ENCODE data around the gene IL18.
"Not testable (repeated sequence)": the region's sequence is repeated elsewhere in the genome, so short reads cannot be mapped to it uniquely, and the experiment has no call there.

IL18 gene

DNA sequence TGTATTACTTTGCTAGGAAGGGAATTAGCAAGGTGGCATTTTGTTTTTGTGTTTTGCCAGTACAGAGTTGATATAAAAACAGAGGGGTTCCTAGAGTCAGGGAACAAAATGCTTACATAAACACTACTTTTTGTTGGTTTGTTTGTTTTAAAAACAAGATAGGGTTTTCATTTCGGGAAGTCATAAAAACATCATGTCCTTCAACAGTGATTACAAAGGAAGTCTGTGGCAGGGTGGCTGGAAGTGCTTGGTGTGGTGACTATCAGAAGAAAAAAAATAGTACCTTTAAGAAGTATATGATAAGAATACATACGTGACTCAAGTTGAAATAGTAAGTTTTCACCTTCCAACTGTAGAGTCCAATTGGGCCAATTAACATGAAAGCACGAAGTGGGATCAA lies 1.2 kb upstream of the IL18 start:
- H3K27me3 ChIP-seq (ENCODE audit: insufficient read depth, low read length), result no peaks in the 10 kb centered on the region
- H3K4me1 ChIP-seq (ENCODE audit: control insufficient read depth in 1 of 2, insufficient read depth in 2 of 2, low read length in 2 of 2), result no peaks in the 10 kb centered on the region
- H3K14ac ChIP-seq (ENCODE audit: low read length), result no peak overlapping the region
- H4K8ac ChIP-seq (ENCODE audit: low read depth, low read length), result no peak overlapping the region
- H3K27ac ChIP-seq (ENCODE audit: low read depth, low read length), result no peak overlapping the region
- no peak overlapping the region for H4K12ac ChIP-seq (ENCODE audit: low read depth, low read length)
- H3K79me2 ChIP-seq (ENCODE audit: control insufficient read depth, insufficient read depth, low read length, poor library complexity), result no peaks in the 10 kb centered on the region
- H3K36me3 ChIP-seq (ENCODE audit: control insufficient read depth in 1 of 2, insufficient read depth in 2 of 2, low read length in 2 of 2), result no peaks in the 10 kb centered on the region
- DNase-seq, result no peak
- WGBS (ENCODE audit: extremely low coverage, insufficient coverage, insufficient read length), result no CpG with 5 or more reads among the region's 3 CpGs
- H3K18ac ChIP-seq (ENCODE audit: low read length), result no peak overlapping the region
- H3K4me2 ChIP-seq (ENCODE audit: low read length), result no peak overlapping the region
- H4K91ac ChIP-seq (ENCODE audit: low read depth, low read length), result no peak overlapping the region
- no peaks in the 10 kb centered on the region for H3K79me1 ChIP-seq (ENCODE audit: low read length)
- no peak overlapping the region for H2BK5ac ChIP-seq (ENCODE audit: low read depth, low read length, poor library complexity)
- no peak overlapping the region for H2BK12ac ChIP-seq (ENCODE audit: low read length)
- H3K4me3 ChIP-seq (ENCODE audit: low read depth, low read length), result no peak overlapping the region
- H2AFZ ChIP-seq (ENCODE audit: insufficient read depth, low read length, poor library complexity), result no peak overlapping the region
- H3K23ac ChIP-seq (ENCODE audit: low read length), result no peak overlapping the region
- H2BK120ac ChIP-seq (ENCODE audit: insufficient read depth, low read length, poor library complexity), result no peak overlapping the region
- H3K9me3 ChIP-seq (ENCODE audit: insufficient read depth, low read depth, low read length), result no peaks in the 10 kb centered on the region
- no peak overlapping the region for H2AK5ac ChIP-seq (ENCODE audit: low read length)
- H3K9ac ChIP-seq (ENCODE audit: low read length), result no peak overlapping the region
- H3K4ac ChIP-seq (ENCODE audit: low read depth, low read length), result no peak overlapping the region

DNA sequence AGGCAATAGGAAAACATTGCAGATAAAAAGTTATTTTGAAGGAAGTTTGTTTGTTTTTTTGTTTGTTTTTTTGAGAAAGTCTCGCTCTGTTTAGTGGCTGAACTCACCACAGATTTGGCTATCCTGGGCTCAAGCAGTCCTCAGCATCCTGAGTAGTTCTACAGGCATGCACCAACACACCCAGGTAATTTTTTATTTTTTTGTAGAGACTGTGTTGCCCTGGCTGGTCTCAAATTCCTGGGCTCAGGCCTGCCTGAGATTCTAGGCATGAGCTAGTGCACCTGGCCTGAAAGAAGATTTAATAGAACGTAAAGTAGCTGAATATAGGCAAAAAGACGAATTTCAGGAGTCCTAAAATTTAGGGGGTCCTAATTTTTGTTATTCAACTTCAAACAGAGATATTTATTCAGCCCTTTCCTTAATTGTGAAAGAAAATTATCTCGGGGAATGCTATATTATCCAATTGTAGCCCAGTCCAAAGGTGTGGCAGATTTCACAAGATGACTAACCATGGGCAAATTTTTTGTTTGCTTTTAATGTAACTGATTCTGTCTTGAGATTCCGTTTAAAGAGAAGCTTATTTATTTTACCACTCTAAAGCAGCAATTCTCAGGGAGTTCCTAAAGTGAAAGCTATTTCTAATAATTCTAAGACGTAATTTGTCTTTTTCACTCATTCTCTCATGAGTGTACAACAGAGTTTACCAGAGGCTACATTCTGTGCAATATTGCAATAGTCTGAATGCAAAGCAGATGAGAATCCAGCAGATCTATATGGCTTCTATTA lies 940 bp downstream of the IL18 start:
- WGBS (ENCODE audit: extremely low coverage, insufficient coverage, insufficient read length), result 100% methylated on average over 1 of the region's 6 CpGs

DNA sequence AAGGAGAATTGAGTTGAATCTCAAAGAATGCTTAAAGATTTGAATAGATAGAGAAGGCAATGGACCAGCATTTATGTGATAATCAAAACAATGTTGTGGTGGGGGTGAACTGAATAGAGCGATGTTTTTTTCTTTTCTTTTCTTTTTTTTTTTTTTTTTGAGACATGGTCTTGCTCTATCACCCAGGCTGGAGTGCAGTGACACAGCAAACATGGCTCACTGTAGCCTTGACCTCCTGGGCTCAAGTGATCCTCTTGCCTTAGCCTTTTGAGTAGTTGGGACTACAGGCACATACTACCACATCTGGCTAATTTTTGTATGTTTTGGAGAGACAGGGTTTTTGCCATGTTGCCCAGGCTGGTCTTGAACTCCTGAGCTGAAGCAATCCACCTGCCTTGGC lies 1.7 kb downstream of the IL18 start:
- not testable (repeated sequence) for H2AFZ ChIP-seq (ENCODE audit: insufficient read depth, low read length, poor library complexity); DNase-seq; H3K4ac ChIP-seq (ENCODE audit: low read depth, low read length); H3K18ac ChIP-seq (ENCODE audit: low read length); H4K91ac ChIP-seq (ENCODE audit: low read depth, low read length); H3K27me3 ChIP-seq (ENCODE audit: insufficient read depth, low read length); H3K14ac ChIP-seq (ENCODE audit: low read length); H3K9ac ChIP-seq (ENCODE audit: low read length); H2AK5ac ChIP-seq (ENCODE audit: low read length); H4K12ac ChIP-seq (ENCODE audit: low read depth, low read length); H3K79me1 ChIP-seq (ENCODE audit: low read length); H3K27ac ChIP-seq (ENCODE audit: low read depth, low read length); H3K4me1 ChIP-seq (ENCODE audit: control insufficient read depth in 1 of 2, insufficient read depth in 2 of 2, low read length in 2 of 2); H3K36me3 ChIP-seq (ENCODE audit: control insufficient read depth in 1 of 2, insufficient read depth in 2 of 2, low read length in 2 of 2); H3K4me3 ChIP-seq (ENCODE audit: low read depth, low read length); H2BK5ac ChIP-seq (ENCODE audit: low read depth, low read length, poor library complexity); H3K23ac ChIP-seq (ENCODE audit: low read length); H2BK12ac ChIP-seq (ENCODE audit: low read length); H2BK120ac ChIP-seq (ENCODE audit: insufficient read depth, low read length, poor library complexity); H3K4me2 ChIP-seq (ENCODE audit: low read length); H3K79me2 ChIP-seq (ENCODE audit: control insufficient read depth, insufficient read depth, low read length, poor library complexity); H4K8ac ChIP-seq (ENCODE audit: low read depth, low read length); H3K9me3 ChIP-seq (ENCODE audit: insufficient read depth, low read depth, low read length)
- no CpG with 5 or more reads among the region's 1 CpG for WGBS (ENCODE audit: extremely low coverage, insufficient coverage, insufficient read length)

More for the DNA sequence above, 940 bp downstream of the IL18 start:
- DNase-seq, result no peak
- Histone ChIP-seq H3K4me2 (ENCODE audit: low read length) (no peak overlapping the region), H2AFZ (ENCODE audit: insufficient read depth, low read length, poor library complexity) (no peak overlapping the region), H4K12ac (ENCODE audit: low read depth, low read length) (no peak overlapping the region), H4K91ac (ENCODE audit: low read depth, low read length) (no peak overlapping the region), H2BK5ac (ENCODE audit: low read depth, low read length, poor library complexity) (no peak overlapping the region), H3K23ac (ENCODE audit: low read length) (no peak overlapping the region), H3K14ac (ENCODE audit: low read length) (no peak overlapping the region), H2BK12ac (ENCODE audit: low read length) (no peak overlapping the region), H3K4me3 (ENCODE audit: low read depth, low read length) (no peak overlapping the region), H3K27ac (ENCODE audit: low read depth, low read length) (no peak overlapping the region), H3K9ac (ENCODE audit: low read length) (no peak overlapping the region), H2AK5ac (ENCODE audit: low read length) (no peak overlapping the region), H3K27me3 (ENCODE audit: insufficient read depth, low read length) (no peaks in the 10 kb centered on the region), H3K79me2 (ENCODE audit: control insufficient read depth, insufficient read depth, low read length, poor library complexity) (no peaks in the 10 kb centered on the region), H3K79me1 (ENCODE audit: low read length) (no peaks in the 10 kb centered on the region), H3K18ac (ENCODE audit: low read length) (no peak overlapping the region), H3K4ac (ENCODE audit: low read depth, low read length) (no peak overlapping the region), H4K8ac (ENCODE audit: low read depth, low read length) (no peak overlapping the region), H3K36me3 (ENCODE audit: control insufficient read depth in 1 of 2, insufficient read depth in 2 of 2, low read length in 2 of 2) (no peaks in the 10 kb centered on the region), H3K9me3 (ENCODE audit: insufficient read depth, low read depth, low read length) (no peaks in the 10 kb centered on the region), H2BK120ac (ENCODE audit: insufficient read depth, low read length, poor library complexity) (no peak overlapping the region), H3K4me1 (ENCODE audit: control insufficient read depth in 1 of 2, insufficient read depth in 2 of 2, low read length in 2 of 2) (no peaks in the 10 kb centered on the region)

DNA sequence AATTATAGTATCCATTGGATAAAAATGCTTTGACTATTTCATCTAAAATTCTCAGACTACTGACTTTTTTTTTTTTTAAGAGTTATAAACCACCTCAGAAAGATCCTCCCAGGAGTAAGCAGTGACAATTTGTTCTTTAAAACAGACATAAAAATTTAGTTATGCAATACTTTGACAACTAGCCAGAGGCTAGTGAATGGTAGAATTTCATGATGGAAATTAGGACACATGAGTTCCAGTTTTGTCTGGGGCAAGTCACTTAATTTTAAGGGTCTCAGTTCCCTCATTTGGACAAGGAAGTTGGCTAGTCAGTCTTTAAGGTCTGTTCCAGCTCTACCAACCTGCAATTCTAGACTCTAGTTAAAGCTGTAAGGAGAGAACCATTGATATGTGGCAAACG lies 2.9 kb downstream of the IL18 start:
- H3K18ac ChIP-seq (ENCODE audit: low read length), result no peak overlapping the region
- no peaks in the 10 kb centered on the region for H3K4me1 ChIP-seq (ENCODE audit: control insufficient read depth in 1 of 2, insufficient read depth in 2 of 2, low read length in 2 of 2)
- H3K23ac ChIP-seq (ENCODE audit: low read length), result no peak overlapping the region
- H3K4me3 ChIP-seq (ENCODE audit: low read depth, low read length), result no peak overlapping the region
- H2AFZ ChIP-seq (ENCODE audit: insufficient read depth, low read length, poor library complexity), result no peak overlapping the region
- H2BK120ac ChIP-seq (ENCODE audit: insufficient read depth, low read length, poor library complexity), result no peak overlapping the region
- no peaks in the 10 kb centered on the region for H3K79me2 ChIP-seq (ENCODE audit: control insufficient read depth, insufficient read depth, low read length, poor library complexity)
- H3K4ac ChIP-seq (ENCODE audit: low read depth, low read length), result no peak overlapping the region
- no peak overlapping the region for H3K4me2 ChIP-seq (ENCODE audit: low read length)
- no peak overlapping the region for H3K14ac ChIP-seq (ENCODE audit: low read length)
- no peak for DNase-seq
- H2AK5ac ChIP-seq (ENCODE audit: low read length), result no peak overlapping the region
- H4K8ac ChIP-seq (ENCODE audit: low read depth, low read length), result no peak overlapping the region
- no peak overlapping the region for H2BK12ac ChIP-seq (ENCODE audit: low read length)
- H3K79me1 ChIP-seq (ENCODE audit: low read length), result no peaks in the 10 kb centered on the region
- no peak overlapping the region for H4K12ac ChIP-seq (ENCODE audit: low read depth, low read length)
- no peaks in the 10 kb centered on the region for H3K36me3 ChIP-seq (ENCODE audit: control insufficient read depth in 1 of 2, insufficient read depth in 2 of 2, low read length in 2 of 2)
- no CpG with 5 or more reads among the region's 1 CpG for WGBS (ENCODE audit: extremely low coverage, insufficient coverage, insufficient read length)
- H4K91ac ChIP-seq (ENCODE audit: low read depth, low read length), result no peak overlapping the region
- H3K27ac ChIP-seq (ENCODE audit: low read depth, low read length), result no peak overlapping the region
- H3K9me3 ChIP-seq (ENCODE audit: insufficient read depth, low read depth, low read length), result no peaks in the 10 kb centered on the region
- H2BK5ac ChIP-seq (ENCODE audit: low read depth, low read length, poor library complexity), result no peak overlapping the region
- no peak overlapping the region for H3K9ac ChIP-seq (ENCODE audit: low read length)
- no peaks in the 10 kb centered on the region for H3K27me3 ChIP-seq (ENCODE audit: insufficient read depth, low read length)
